Activated naive CD4-positive, alpha-beta T cell treated with anti-CD3 and anti-CD28 coated beads, Interleukin-2, amount 10 ng/mL, durations not matched to agents 7 days and 5 days (primary cell): ENCODE measurements around the gene RENBP.

Source experiments
- CTCF ChIA-PET: fragments of 350-600 bp; sonication (Branson Sonifier 250); formaldehyde crosslinking; loops from one replicate; lab custom pipeline; 2021; ENCODE audit warnings: antibody characterized with exemption; lab: Charles Lee
- DNase-seq: peaks from one replicate; pipeline ENCODE4 v3.0.0-alpha.2; 2020
- H3K27ac Mint-ChIP-seq: one replicate; pipeline ENCODE4 v1.8.0; 2021; ENCODE audit warnings: mild to moderate bottlenecking, moderate library complexity, mixed read lengths
- H3K27me3 Mint-ChIP-seq: one replicate; pipeline ENCODE4 v1.8.0; 2021; ENCODE audit warnings: mild to moderate bottlenecking, mixed read lengths
- H3K36me3 Mint-ChIP-seq: one replicate; pipeline ENCODE4 v1.8.0; 2021; ENCODE audit warnings: mixed read lengths
- H3K4me1 Mint-ChIP-seq: one replicate; pipeline ENCODE4 v1.8.0; 2021; ENCODE audit warnings: mixed read lengths
- H3K4me3 Mint-ChIP-seq: one replicate; pipeline ENCODE4 v1.8.0; 2021; ENCODE audit warnings: mild to moderate bottlenecking, moderate library complexity, mixed read lengths
- H3K9me3 Mint-ChIP-seq: one replicate; pipeline ENCODE4 v1.8.0; 2021; ENCODE audit warnings: mixed read lengths

RENBP gene

DNA sequence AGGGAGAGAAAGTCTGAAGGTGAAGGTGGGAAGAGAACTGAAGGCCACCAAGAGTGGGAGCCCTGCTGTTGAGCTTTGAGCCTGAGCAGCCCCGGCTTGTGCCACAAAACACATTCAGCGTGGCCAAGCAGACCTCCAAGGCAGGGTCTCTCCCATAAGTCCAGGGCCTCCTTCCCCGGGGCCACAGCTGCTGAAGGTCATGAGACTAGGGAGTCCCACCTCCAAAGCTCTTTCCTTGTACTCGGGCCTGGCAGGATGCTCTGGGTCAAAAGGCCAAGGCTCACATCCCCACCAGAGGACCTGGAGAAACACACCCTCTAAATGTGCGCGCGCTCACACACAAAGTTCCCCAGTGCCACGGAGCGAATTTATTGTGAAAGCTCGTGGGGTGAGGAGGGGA is 14.9 kb downstream of the RENBP start:
- no peak for DNase-seq
- Mint-ChIP-seq H3K4me3 (peak overlapping the region; percentile 94), H3K27me3 (no peaks in the 10 kb centered on the region), H3K9me3 (no peaks in the 10 kb centered on the region), H3K4me1 (peaks cover 33% of the 10 kb centered on the region), H3K27ac (peak overlapping the region; percentile 37), H3K36me3 (peaks cover 21% of the 10 kb centered on the region)
- CTCF ChIA-PET = interaction anchor here (14.7 kb wide), 1 partner anchor 19 kb away, joined by 241 read pairs; the partner anchor contains the start of gene RENBP

DNA sequence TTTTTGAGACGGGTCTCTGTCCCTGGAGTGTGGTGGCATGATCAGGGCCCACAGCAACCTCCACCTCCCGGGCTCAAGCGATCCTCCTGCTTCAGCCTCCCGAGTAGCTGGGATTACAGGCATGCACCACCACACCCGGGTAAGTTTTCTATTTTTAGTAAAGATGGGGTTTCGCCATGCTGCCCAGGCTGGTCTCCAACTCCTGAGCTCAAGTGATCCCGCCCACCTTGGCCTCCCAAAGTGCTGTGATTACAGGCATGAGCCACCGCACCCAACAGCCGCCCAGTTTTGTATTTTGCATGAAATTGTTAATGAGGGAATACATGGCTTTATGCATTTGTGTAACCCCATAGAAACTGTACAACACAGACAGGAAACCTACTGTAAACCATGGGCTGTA is 15.6 kb downstream of the RENBP start:
- Mint-ChIP-seq H3K9me3 (no peaks in the 10 kb centered on the region), H3K27me3 (no peaks in the 10 kb centered on the region), H3K27ac (peak overlapping the region; percentile 97), H3K36me3 (peaks cover 28% of the 10 kb centered on the region), H3K4me1 (peaks cover 32% of the 10 kb centered on the region), H3K4me3 (peak overlapping the region; percentile 94)
- CTCF ChIA-PET = interaction anchor here (14.7 kb wide), 1 partner anchor 19 kb away, joined by 241 read pairs; the partner anchor contains the start of gene RENBP
- no peak for DNase-seq

DNA sequence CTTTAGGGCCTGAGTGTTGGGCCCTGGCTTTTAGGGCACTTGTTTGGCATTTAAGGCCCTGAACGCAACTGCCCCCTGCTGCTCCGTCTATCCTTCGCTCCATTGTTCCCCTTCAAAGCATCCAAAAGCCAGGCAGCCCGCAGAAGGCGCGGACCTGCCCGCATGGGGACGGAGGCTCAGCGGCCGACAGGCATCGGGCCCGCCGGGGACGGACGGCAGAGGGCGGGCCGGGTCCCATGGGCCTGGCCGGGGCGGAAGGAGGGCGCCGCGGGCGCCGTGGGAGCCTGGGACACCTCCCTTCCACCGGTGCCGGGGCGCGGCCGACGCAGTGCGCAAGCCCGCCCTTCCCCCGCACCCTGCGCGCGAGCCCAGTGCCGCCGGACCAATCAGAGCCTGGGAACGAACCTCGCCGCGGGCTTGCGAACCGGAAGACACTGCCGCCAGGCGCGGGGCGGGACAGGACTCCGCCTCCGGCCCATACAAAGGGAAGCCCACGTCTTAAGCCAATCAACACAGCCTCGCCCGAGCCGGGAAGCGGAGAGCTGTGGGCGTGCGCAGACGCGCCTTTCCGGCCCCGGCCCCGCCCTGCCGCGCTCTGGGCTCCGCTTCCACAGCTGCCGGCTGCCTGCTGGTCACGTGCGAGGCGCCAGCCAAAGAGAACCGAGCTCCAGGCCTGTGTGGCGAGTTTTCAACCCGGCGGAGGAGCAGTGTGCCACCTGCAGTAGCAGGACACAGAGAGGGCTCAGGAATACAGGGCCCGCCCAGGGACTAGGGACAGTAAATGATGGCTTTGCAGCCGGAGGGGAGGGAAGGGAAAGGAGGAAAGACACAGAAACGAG is 16.3 kb downstream of the RENBP start:
- Mint-ChIP-seq H3K4me1 (peaks cover 35% of the 10 kb centered on the region), H3K36me3 (peaks cover 28% of the 10 kb centered on the region), H3K27ac (peak overlapping the region; percentile 99), H3K4me3 (peak overlapping the region; percentile 94), H3K9me3 (no peaks in the 10 kb centered on the region), H3K27me3 (no peaks in the 10 kb centered on the region)
- CTCF ChIA-PET = interaction anchor here (14.7 kb wide), 1 partner anchor 20 kb away, joined by 241 read pairs; the partner anchor contains the start of gene RENBP
- peak; percentile 94 for DNase-seq

DNA sequence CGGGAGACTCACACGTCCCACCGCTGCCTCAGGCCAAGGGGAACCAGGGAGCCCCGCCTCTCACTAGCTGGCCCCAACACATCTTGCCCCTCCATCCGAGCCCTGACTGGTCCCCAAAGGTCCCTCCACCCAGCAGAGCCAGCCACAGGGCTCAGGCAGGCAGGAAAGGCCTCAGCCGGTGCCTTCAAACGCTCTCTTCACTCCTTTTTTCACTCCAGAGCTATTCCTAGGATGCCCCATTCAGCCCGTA is 16.8 kb downstream of the RENBP start:
- Mint-ChIP-seq H3K4me3 (peak overlapping the region; percentile 86), H3K9me3 (no peaks in the 10 kb centered on the region), H3K27ac (peak overlapping the region; percentile 99), H3K36me3 (peaks cover 29% of the 10 kb centered on the region), H3K27me3 (no peaks in the 10 kb centered on the region), H3K4me1 (peaks cover 36% of the 10 kb centered on the region)
- DNase-seq = no peak
- CTCF ChIA-PET = interaction anchor here (14.7 kb wide), 1 partner anchor 21 kb away, joined by 241 read pairs; the partner anchor contains the start of gene RENBP

DNA sequence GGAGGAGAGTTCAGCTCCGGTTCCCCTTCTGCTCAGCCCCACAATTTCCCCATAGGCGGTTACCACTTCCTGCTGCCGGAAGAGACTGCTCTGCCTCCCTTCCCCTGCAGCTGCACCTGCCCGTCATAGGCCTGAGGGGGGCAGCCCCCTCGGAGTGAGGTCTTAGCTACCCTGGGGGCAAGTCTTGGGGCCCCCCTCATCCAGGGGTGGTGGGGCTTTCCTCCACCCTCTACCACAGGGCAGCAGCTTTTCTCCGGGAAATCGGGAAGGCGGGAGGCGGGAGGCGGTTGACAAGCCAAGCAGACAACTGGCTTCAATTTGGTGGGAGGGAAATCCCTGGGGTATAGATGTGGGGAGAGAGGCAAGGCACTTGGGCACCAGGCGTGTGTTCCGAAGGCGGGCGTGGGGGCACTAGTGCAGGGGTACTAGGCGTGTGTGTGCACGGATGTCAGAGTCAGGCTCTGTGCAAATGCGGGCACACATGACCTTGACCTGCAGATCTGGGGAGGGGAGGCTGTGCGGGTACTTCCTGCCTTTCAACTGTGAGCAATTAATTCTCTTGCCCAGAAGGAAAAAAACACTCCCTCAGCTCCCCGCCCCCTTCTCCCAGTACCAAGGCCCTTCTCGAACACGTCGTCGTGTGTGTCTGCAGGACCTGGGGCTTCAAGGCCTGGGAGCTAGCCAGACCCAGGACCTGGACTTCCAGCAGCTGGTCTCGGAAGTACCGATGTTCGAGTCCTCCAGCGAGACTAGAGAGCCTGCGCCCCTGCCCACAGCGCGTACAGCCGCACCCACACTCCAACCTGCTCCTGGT is 17.4 kb downstream of the RENBP start:
- peak overlapping the region; percentile 86 for H3K4me3 Mint-ChIP-seq
- H3K36me3 Mint-ChIP-seq = peaks cover 35% of the 10 kb centered on the region
- CTCF ChIA-PET = interaction anchor here (14.7 kb wide), 1 partner anchor 21 kb away, joined by 241 read pairs; the partner anchor contains the start of gene RENBP
- peak; percentile 85 for DNase-seq
- H3K27me3 Mint-ChIP-seq = no peaks in the 10 kb centered on the region
- H3K27ac Mint-ChIP-seq = peak overlapping the region; percentile 99
- H3K4me1 Mint-ChIP-seq = peaks cover 41% of the 10 kb centered on the region
- no peaks in the 10 kb centered on the region for H3K9me3 Mint-ChIP-seq

DNA sequence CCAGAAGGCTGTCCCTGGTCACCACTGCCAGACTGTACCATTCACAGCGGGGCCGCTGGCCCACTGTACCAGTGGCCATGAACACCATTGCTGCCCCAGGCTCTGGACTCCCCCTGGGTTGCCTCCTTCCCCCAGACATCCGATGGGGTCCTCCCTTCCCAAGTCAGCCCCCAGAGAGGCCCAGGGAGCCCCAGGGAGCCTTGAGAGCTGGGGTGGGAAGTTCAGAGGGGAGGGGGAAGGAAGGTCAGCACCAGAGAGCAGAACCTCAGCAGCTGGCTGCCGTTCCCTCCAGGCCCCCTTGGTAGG is 17.9 kb downstream of the RENBP start:
- CTCF ChIA-PET = interaction anchor here (14.7 kb wide), 1 partner anchor 22 kb away, joined by 241 read pairs; the partner anchor contains the start of gene RENBP
- Mint-ChIP-seq H3K4me3 (peak overlapping the region; percentile 86), H3K27ac (peak overlapping the region; percentile 99), H3K9me3 (no peaks in the 10 kb centered on the region), H3K36me3 (peaks cover 34% of the 10 kb centered on the region), H3K4me1 (peaks cover 41% of the 10 kb centered on the region), H3K27me3 (no peaks in the 10 kb centered on the region)
- DNase-seq = no peak

DNA sequence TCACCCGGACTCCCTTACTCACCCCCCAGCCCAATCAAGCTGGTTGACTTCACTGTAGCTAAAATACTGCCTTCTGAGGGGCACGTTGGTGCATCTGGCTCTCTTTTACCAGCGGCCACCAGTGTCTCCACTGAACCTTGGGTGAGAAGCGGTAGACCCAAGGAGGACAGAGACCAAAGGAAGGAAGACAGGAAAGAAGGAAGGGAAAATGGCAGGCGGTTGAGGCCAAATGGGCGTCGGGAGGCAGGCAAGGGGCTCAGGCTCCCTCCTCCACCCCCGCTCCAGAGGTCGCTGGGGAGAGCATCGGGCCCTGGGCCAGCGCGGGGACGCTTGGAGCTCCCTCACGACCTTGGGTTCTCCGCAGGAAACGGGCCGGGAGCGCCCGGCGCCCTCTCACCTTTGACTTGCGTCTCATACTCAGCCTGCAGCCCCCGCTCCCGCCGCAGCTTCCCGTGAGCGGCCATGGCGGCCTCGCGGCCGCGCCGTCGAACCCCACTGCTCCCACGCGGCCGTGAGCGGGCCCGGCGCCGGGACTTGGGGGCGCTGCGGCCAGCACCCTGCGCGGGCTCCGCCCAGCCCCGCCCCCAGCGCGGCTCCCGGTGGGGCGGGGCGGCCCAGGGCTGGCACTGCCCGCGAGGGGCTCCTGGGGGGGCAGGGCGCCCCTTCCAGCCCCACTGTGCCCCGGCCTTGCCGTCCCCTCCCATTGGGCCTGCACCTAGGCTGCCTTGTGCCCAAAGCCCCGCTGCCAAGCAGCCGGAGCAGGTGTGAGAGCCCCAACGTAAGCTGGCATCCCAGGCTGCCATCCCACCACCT is 18.5 kb downstream of the RENBP start, which contains the start of gene ARHGAP4:
Gene ARHGAP4, minus strand, starts transcription at position 526 of the 813 bp plus-strand sequence. Its CDS starts 62 bp downstream, at position 464.
- peaks cover 38% of the 10 kb centered on the region for H3K4me1 Mint-ChIP-seq
- peak within 1 kb of the TSS; percentile 99 for H3K27ac Mint-ChIP-seq
- H3K27me3 Mint-ChIP-seq = no peaks in the 10 kb centered on the region
- peak; percentile 63 for DNase-seq
- H3K4me3 Mint-ChIP-seq = peak within 1 kb of the TSS; percentile 94
- CTCF ChIA-PET = interaction anchor here (1.1 to 14.7 kb wide), 2 partner anchors 22 to 48 kb away, joined by 3 to 241 read pairs; partner anchors contain the start of gene RENBP
- H3K9me3 Mint-ChIP-seq = no peaks in the 10 kb centered on the region
- peaks cover 31% of the 10 kb centered on the region for H3K36me3 Mint-ChIP-seq

DNA sequence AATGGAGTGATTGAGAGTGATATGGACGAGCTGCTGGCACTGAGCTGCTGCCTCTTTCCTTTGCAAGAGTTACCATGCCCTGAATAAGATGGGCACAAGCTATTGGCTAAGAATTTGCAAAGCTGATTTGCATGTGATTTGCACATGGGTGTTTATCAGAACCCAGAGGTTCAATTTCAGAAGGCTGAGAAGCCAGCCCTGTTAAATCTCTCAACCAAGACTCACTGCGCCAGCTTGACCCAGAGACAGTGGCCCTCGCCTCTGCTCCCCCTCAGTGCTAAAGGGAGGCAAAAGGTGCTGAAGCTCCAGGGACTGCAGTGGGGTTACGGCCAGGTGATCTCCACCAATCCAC is 19.1 kb downstream of the RENBP start:
- peaks cover 29% of the 10 kb centered on the region for H3K36me3 Mint-ChIP-seq
- peaks cover 32% of the 10 kb centered on the region for H3K4me1 Mint-ChIP-seq
- no peaks in the 10 kb centered on the region for H3K9me3 Mint-ChIP-seq
- peak overlapping the region; percentile 96 for H3K27ac Mint-ChIP-seq
- peak overlapping the region; percentile 94 for H3K4me3 Mint-ChIP-seq
- DNase-seq = no peak
- H3K27me3 Mint-ChIP-seq = no peaks in the 10 kb centered on the region
- CTCF ChIA-PET = interaction anchor here (1.1 to 14.7 kb wide), 3 partner anchors 8 to 49 kb away, joined by 3 to 241 read pairs (median 7); partner anchors contain the start of gene RENBP

DNA sequence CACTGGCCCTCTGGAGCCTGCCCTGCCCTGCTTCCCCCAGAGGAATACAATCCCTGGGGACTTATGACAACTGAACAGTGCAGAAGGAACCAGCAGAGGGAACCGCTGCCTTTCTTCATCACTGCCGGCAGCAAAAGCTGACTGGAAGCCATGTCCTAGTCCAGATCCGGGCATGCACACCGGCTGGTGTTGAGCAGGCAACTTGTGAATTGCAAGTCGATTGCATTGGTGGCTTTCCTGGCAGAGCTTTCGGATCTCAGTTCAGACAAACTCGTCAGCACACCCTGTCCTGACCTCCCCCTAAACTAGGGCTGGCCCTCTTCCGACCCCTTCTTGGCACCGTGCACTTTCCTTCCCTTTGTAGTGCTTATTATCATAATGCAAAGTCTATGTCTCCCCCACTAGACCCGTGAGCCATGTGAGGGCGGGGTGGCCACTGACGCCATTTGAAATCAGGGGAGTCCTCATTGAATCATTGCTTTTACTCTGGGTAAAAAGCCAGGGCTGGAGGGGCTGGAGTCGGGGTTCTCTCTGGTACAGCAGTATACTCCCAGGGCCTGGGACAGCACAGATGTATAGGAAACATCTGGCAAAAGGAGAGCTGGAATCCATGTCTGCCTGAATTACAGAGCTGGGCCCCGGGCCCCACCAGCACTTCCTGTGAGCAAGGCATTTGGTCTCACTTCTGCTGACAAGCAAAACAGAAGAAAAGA is 20.1 kb downstream of the RENBP start:
- Mint-ChIP-seq H3K9me3 (no peaks in the 10 kb centered on the region), H3K27ac (peak overlapping the region; percentile 96), H3K36me3 (peaks cover 36% of the 10 kb centered on the region), H3K4me1 (peaks cover 31% of the 10 kb centered on the region), H3K27me3 (no peaks in the 10 kb centered on the region), H3K4me3 (peak overlapping the region; percentile 94)
- CTCF ChIA-PET = interaction anchor here (0.7 to 14.7 kb wide), 7 partner anchors 9 to 115 kb away, joined by 3 to 241 read pairs (median 5); partner anchors contain the start of gene RENBP
- peak; percentile 64 for DNase-seq

DNA sequence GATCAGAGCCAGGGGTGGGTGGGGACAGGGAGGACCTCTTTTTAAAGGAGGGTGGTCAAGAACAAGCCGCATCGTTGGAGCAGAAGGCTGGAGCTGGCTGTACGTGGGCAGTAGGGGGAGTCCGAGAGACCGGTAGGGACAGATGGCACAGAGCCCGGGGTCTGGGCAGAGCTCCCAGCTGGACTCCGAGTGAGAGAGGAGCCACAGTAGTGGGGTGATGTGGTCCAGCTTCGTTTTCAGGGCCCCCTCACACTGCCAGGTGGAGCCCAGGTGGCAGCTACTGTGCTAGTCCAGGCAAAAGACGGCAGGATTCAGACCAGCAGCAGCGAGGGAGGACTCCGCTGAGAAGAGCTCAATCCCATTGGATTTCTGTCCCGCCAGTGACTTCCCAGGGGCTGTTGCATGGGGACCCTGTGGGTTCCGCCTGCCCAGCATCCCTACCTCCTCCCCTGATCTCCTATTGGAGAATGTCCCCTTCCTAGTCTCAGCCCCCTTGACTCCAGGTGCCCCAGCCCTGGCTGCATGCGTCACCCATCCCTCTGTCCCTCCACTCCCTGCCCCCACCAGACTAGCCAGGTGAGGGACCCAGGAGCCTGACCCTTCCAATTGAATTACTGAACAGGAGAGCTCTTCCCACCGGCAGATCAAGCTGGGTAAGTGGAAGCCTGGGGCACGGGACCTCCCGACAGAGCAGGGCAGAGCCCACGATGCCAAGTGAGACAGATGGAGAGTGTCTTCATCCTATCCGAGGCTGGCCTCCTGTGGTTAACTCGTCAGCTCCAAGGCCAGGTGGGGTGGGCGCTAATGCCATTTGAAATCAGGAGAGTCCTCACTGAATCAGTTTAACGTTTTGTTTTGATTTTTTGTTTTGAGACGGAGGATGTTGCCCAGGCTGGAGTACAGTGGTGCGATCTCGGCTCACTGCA is 21.2 kb downstream of the RENBP start:
- no peak for DNase-seq
- Mint-ChIP-seq H3K27me3 (no peaks in the 10 kb centered on the region), H3K27ac (peak overlapping the region; percentile 81), H3K36me3 (peaks cover 33% of the 10 kb centered on the region), H3K4me3 (peak overlapping the region; percentile 94), H3K9me3 (no peaks in the 10 kb centered on the region), H3K4me1 (peaks cover 23% of the 10 kb centered on the region)
- CTCF ChIA-PET = interaction anchor here (1.1 to 14.7 kb wide), 5 partner anchors 10 to 46 kb away, joined by 3 to 241 read pairs (median 7); partner anchors contain the start of gene RENBP

DNA sequence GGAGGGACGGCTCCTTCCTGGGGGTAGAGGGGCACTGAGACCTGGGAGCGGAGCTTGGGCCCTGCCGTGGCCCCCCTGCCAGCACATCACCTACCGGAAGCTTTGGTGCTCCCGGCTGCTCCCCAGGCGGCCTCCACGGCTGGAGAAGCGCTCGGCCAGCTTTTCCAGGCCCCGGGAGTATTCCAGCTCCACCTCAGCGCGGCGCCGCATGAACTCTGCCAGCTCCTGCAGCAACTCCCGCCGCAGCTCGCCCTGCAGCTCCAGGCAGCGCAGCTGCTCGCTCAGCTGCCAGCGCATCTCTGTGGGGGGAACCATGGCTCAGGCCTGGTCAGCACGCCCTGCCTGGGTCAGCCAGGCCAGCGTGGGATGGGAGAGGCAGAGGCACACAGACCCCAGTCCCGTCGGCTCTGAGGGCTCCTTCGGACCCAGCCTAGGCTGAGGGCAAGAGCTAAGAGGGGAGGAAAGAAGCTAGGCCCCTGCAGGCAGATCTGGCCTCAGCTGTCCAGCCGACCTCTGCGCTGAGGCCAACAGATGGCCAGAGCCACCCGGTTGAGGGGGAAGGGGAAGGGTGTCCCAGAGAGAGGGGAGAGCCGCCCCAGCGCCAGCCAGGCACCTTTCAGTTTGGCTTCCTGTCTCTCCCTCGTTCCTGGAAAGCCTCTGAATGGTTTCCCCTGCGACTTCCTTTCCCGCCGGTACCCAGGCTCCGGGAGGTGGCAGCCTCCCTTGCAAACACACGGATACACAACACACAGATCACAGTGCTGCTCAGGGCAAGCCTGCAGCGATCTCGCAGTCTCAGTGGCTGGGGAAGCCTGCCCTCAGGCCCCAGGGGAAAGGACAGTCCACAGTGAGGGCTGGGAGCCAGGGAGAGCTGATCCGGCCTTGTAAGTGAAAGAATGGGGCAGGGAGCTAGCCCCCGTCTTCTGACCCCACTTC is 22.7 kb downstream of the RENBP start:
- Mint-ChIP-seq H3K4me3 (peak overlapping the region; percentile 94), H3K36me3 (peaks cover 40% of the 10 kb centered on the region), H3K27me3 (no peaks in the 10 kb centered on the region), H3K27ac (peak overlapping the region; percentile 81), H3K4me1 (peaks cover 23% of the 10 kb centered on the region), H3K9me3 (no peaks in the 10 kb centered on the region)
- DNase-seq = peak; percentile 47
- CTCF ChIA-PET = interaction anchor here (0.7 to 14.7 kb wide), 3 partner anchors 9 to 43 kb away, joined by 3 to 241 read pairs (median 5); partner anchors contain the start of gene RENBP
